CD4-positive, alpha-beta T cell treated with Interferon alpha-2 for 1 hour (primary cell): ENCODE data around the gene TMEM272.

Experiments used
- DNase-seq, 2 donors: peaks; one replicate each; pipeline ENCODE4 v3.0.0-alpha.2; 2020 to 2022

TMEM272 gene

DNA sequence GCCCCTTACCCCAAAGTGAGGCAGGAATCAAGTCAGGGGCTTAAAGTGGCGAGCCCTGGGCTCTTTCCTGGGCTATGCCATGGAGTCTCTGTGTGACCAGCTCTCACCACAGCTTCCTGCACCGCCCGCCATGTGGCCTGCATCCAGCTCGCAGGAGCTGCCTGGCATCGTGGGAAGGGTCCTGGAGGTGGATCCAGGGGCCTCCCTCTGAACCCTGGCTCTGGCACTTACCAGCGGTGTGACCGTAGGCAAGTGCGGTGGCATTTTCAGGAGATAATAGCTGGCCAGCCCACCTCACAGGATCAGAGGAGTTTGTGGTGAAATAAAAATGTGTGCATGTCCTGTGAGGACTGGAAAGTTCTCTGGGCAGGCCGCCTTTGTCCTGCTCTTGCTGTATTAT, 67.1 kb downstream of the TMEM272 start:
- no peak for DNase-seq

DNA sequence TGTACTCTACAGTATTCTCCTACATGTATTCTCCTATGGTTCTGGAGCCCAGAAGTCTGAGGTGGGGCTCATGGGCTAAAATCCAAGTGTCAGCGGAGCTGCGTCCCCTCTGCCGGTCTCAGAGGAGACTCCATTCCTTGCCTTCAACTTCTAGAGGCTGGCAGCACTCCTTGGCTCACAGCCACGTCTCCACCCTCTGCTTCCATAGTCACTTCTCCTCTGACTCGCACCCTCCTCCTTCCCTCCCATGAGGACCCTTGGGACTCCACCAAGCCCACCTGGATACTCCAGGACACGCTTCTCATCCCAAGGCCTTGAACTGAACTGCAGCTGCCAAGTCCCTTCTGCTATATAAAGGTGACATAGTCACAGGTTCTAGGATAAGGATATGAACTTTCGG, 68.8 kb downstream of the TMEM272 start:
- DNase-seq, result no peak

DNA sequence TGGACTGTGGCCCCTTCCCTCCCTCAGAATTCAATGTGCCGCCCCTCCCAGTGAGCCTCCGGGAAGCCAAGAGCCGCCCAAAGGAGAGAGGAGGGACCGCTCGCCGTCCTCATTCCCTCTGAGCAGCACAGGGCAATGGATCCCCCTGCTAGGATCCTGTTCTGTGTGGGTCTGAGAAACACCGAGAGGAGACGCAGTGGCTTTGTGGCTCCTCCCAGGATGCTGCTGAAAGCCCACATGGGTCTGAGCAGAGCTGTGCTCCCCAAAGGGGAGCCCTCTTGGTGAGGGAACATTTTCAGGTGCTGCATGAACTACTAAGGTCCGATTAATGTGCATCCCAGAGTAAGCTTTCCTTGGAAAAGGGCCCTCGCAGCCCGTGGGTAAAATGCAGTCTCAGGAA, 71.5 kb downstream of the TMEM272 start:
- no peak for DNase-seq

GRCh38 chr13:51772781-51773180, 72.2 kb downstream of the TMEM272 start:
- DNase-seq, result no peak

- DNase-seq, result no peak
Observed at GRCh38 chr13:51772105-51772455, 72.9 kb downstream of the TMEM272 start.

- DNase-seq, result no peak
Observed at GRCh38 chr13:51771418-51772104, 73.4 kb downstream of the TMEM272 start.

- DNase-seq, result no peak
Observed at GRCh38 chr13:51770681-51771417, 74.1 kb downstream of the TMEM272 start.

DNA sequence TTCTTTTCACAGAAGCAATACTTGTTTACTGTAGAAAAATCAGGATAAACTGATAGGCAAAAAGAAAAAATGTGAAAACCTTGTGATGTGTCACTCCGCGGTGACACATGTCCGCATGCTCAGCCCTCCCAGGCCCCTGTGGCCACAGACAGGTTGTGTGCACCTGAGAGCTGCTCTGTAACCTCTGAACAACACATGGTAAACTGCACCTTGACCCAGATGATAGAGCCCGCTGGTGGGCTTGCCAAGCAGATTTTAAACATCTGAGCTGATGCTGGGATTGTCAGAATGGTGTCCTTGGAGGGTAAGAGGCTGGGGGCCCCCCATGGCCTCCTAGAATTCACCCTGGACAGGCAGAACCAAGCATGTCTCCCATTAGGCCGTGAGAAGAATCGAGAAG, 74.8 kb downstream of the TMEM272 start:
- DNase-seq, result no peak

DNA sequence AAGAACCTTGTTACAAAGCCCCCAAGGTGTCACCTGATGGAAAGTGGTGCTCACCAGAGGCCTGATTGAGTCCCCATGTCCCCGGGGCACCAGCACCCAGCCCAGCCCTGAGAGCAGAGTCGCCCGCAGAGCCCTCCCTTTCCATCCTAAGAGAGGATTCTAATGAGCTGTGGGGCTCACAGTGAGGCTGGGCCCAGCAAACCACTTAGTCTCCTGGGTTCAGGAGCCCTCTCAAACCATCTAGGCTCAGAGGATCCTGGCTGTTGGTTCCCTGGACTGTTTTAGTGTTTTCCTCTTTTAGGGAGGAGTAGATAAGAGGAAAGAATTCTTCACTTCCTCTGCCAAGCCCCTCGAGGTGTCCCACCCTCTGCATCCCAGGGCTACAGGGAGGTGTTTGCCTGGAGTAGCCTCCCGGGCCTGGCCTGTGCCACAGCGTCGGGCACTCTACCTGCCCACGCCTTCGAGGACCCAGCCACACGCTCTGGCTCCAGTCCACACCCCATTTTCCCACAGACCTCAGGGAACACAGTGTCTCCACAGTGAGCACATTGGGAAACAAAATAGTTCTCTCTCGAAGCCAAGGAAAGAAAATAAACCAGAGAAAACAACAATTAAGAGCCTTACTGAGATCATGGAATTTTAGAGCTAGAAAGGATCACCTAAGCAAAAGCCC, 75.4 kb downstream of the TMEM272 start:
- DNase-seq, result no peak

GRCh38 chr13:51768976-51769375, 76.0 kb downstream of the TMEM272 start:
- DNase-seq, result no peak

DNA sequence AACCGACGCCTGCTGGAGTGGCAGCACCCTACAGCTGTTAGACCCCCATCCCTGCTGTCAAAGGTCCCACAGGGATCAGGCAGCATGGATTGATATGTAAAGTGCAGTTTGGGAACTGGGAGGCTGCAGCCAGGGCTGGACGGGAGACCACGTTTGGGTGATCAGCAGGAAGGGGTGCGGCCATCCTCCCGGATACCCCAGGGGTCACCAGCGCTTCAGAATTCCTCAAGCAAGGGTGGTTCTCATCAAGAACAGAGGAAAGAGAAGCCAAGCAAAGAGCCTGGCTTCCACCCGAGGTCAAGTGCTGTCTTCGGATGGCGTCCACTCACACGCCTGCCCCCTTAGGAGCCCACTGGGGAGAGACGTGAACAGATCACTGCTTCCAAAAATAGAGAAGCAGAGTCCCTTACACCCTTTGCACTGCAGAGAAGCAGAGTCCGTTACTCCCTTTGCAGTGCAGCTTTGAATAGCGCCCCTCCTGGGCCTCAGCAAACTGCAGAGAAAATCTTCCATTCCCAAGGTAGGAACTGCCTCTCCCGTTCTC, 76.5 kb downstream of the TMEM272 start:
- DNase-seq, result no peak

DNA sequence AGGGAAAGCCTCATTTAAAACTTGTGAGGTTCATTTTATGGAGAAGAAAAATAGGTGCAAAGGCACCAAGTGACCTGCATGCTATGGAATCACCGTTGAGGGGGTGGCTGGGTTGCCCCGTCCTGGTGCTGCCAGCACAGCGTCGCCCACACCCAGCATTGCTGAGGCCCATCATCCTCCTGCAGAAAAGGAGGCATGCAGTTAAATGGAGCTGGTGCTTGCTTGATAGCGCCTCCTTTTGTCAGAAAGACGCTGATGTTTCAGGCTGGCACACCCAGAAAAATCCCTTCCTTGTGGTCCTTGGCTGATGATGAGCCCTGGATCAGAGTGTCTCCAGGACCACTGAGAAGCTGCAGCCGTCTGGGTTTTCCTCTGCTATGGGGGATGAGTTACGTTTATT, 77.9 kb downstream of the TMEM272 start:
- DNase-seq, result no peak

- DNase-seq, result no peak
Observed at GRCh38 chr13:51765142-51765515, 79.8 kb downstream of the TMEM272 start.

- DNase-seq, result peak; percentile 61 to 75
Observed at GRCh38 chr13:51764184-51765141, 80.5 kb downstream of the TMEM272 start.

DNA sequence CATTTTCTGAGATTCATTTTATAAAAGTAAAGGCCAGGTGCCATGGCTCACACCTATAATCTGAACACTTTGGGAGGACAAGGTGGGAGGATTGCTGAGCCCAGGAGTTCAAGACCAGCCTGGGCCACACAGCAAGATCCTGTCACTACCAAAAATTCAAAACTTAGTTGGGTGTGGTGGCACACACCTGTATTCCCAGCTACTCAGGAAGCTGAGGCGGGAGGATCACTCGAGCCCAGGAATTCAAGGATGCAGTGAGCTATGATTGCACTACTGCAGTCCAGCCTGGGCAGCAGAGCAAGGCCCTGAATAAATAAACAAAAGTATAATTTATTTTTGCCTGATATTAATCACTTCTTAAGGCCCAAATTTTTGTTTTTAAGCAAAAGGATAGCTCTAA, 81.5 kb downstream of the TMEM272 start:
- no peak for DNase-seq
